ENCODE measurements around the gene PDCL2.

The PDCL2 gene

DNA sequence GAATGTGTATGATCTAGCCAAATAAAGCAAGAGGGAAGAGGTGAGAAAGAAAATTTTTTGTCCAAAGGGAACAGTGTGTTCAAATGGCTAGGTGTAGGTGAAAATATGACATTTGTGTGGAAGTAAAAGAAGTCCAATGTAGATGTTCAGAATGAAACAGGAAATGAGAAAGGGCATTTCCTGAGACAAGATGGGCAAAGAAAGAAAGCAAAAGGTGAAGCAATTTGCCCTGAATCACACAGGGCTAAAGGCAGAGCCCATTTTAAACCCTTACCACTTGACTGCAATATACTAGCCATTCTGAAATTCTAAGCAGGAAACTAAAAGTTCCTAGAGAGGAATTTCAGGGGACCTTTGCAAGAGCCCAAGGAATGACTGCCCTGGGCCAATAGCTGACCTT lies 81.4 kb downstream of the PDCL2 start:
- no peak for DNase-seq (ENCODE audit: low read depth)
- TF ChIP-seq, protein P1, sequence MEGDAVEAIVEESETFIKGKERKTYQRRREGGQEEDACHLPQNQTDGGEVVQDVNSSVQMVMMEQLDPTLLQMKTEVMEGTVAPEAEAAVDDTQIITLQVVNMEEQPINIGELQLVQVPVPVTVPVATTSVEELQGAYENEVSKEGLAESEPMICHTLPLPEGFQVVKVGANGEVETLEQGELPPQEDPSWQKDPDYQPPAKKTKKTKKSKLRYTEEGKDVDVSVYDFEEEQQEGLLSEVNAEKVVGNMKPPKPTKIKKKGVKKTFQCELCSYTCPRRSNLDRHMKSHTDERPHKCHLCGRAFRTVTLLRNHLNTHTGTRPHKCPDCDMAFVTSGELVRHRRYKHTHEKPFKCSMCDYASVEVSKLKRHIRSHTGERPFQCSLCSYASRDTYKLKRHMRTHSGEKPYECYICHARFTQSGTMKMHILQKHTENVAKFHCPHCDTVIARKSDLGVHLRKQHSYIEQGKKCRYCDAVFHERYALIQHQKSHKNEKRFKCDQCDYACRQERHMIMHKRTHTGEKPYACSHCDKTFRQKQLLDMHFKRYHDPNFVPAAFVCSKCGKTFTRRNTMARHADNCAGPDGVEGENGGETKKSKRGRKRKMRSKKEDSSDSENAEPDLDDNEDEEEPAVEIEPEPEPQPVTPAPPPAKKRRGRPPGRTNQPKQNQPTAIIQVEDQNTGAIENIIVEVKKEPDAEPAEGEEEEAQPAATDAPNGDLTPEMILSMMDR (conservative IDR thresholded peaks at IDR 0.05; ENCODE audit: low read depth, low read length): no peak
- H3K4me3 ChIP-seq (ENCODE audit: low read depth, low read length): no peak overlapping the region

DNA sequence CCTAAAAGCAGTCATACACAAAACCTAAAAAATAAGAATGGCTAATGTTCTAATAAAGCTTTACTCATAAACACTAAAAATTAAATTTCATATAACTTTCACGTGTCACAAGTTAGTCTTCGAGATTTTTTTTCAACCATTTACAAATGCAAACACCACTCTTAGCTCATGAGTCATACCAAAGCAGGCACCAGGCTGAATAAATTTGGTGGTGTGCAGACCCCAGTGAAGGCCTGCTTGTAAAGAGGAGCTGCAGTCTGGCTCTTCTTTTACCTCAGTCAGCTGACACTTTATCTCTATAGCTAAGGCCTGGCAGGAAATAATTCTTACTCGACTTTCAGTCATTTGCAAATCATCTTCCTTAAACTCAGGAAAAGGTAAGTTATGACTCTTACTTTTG lies 82.8 kb downstream of the PDCL2 start:
- TF ChIP-seq, protein P1 (conservative IDR thresholded peaks at IDR 0.05; ENCODE audit: low read depth, low read length): no peak
- no peak overlapping the region for H3K4me3 ChIP-seq (ENCODE audit: low read depth, low read length)
- peak; percentile 19 for DNase-seq (ENCODE audit: low read depth)

DNA sequence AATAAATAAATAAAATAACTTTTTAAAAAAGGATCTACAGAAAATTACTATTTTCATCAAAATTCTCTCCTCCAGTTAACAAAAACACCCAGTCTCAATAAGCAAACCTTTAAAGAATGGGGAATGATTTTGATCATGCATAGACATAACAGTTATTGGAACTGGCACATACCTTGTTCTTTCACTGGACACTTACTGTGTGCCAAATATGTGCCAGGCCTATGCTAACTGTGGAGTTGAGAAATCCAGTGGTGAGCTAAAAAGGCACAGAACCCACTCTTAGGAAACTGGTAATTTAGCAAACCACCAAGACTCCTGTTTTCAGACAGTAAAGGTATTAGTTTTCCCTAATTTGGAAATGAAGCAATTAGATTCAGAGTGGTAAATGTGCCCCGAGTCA lies 84.4 kb downstream of the PDCL2 start:
- TF ChIP-seq, protein P1 (conservative IDR thresholded peaks at IDR 0.05; ENCODE audit: low read depth, low read length): no peak
- no peak for DNase-seq (ENCODE audit: low read depth)
- H3K4me3 ChIP-seq (ENCODE audit: low read depth, low read length): no peak overlapping the region
